Upper lobe of left lung (tissue), 4 donors: ENCODE data around the gene TCF23.

Experiments
- CTCF ChIP-seq, 6 experiments: fragments of 450-650 bp in 4 of 6; fragments of 200-600 bp in 2 of 6; sonication (generic) in 2 of 6; IDR thresholded peaks; one replicate each; pipeline ENCODE4 v1.5.1; 2016 to 2019; ENCODE audit warnings: antibody characterized with exemption in 6 of 6
- POLR2A ChIP-seq, 4 donors: fragments of 450-650 bp; IDR thresholded peaks; one replicate each; pipeline ENCODE4 v1.5.1; 2016 to 2017; ENCODE audit warnings: antibody characterized with exemption in 4 of 4, mild to moderate bottlenecking in 2 of 4

GRCh38 chr2:27145682-27146081 lies 3.1 kb upstream of the TCF23 start:
- no peak for TF ChIP-seq CTCF (IDR thresholded peaks at IDR 0.05)
- TF ChIP-seq POLR2A (IDR thresholded peaks at IDR 0.05): no peak
